HL-60 (cell line): ENCODE measurements around the gene ARHGEF7.
A peak's percentile ranks its signal among the peaks of the same experiment; 100 is the strongest.
"Not testable (repeated sequence)": the region's sequence is repeated elsewhere in the genome, so short reads cannot be mapped to it uniquely, and the experiment has no call there.

Source experiments
- POLR2AphosphoS5 ChIP-seq: IDR thresholded peaks from 2 replicates; pipeline ENCODE4 v1.6.1; 2012; ENCODE audit warnings: low read depth
- SPI1 ChIP-seq: IDR thresholded peaks from 2 replicates; pipeline ENCODE4 v1.6.1; 2012; ENCODE audit warnings: low read depth, mild to moderate bottlenecking, borderline replicate concordance

DNA sequence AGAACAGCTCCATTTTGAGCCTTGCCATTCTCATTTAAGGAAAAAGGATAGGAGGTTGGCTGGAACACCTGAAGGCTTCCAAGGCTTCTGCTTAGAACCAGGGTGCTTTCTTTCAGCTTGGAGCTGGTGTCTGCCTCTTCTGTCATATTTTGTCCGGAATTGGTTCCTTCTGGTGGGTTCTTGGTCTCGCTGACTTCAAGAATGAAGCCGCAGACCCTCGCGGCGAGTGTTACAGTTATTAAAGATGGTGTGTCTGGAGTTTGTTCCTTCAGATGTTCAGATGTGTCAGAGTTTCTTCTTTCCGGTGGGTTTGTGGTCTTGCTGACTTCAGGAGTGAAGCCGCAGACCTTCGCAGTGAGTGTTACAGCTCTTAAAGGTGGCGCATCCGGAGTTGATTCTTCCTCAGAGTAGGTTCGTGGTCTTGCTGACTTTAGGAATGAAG lies 74.0 kb downstream of the ARHGEF7 start:
- TF ChIP-seq POLR2AphosphoS5 = peak; percentile 72
- not testable (repeated sequence) for TF ChIP-seq SPI1
